ENCODE results near the gene OPCML. TPM values are rescaled to one million over a fixed set of nuclear protein-coding genes. Genes with fewer than 3 reads are reported as not detected.

The OPCML gene
- total RNA-seq, 1 donor from 2014 or later: under 0.01 TPM

GRCh38 chr11:132976115-132976514, 556.2 kb downstream of the OPCML start:
- Histone ChIP-seq H3K27me3 (ENCODE audit: control insufficient read depth in 3 of 3, insufficient read depth in 3 of 3, low read length in 3 of 3) (no peaks in the 10 kb centered on the region), H3K4me3 (ENCODE audit: low read length in 3 of 3) (no peak overlapping the region), H3K9ac (ENCODE audit: low read depth in 1 of 3, low read length in 3 of 3) (no peak overlapping the region), H3K9me3 (ENCODE audit: control insufficient read depth in 3 of 3, low read length in 3 of 3) (no peaks in the 10 kb centered on the region), H3K4me1 (ENCODE audit: control insufficient read depth in 3 of 3, insufficient read depth in 3 of 3, low read length in 3 of 3) (no peaks in the 10 kb centered on the region), H3K27ac (ENCODE audit: low read depth, low read length) (no peak overlapping the region), H3K36me3 (ENCODE audit: control insufficient read depth in 3 of 3, insufficient read depth in 3 of 3, low read length in 3 of 3) (no peaks in the 10 kb centered on the region)

- no peaks in the 10 kb centered on the region for H3K4me1 ChIP-seq (ENCODE audit: control insufficient read depth in 3 of 3, insufficient read depth in 3 of 3, low read length in 3 of 3)
- no peaks in the 10 kb centered on the region for H3K27me3 ChIP-seq (ENCODE audit: control insufficient read depth in 3 of 3, insufficient read depth in 3 of 3, low read length in 3 of 3)
- no peak overlapping the region for H3K27ac ChIP-seq (ENCODE audit: low read depth, low read length)
- no peaks in the 10 kb centered on the region for H3K36me3 ChIP-seq (ENCODE audit: control insufficient read depth in 3 of 3, insufficient read depth in 3 of 3, low read length in 3 of 3)
- no peak overlapping the region for H3K9ac ChIP-seq (ENCODE audit: low read depth in 1 of 3, low read length in 3 of 3)
- no peak overlapping the region for H3K4me3 ChIP-seq (ENCODE audit: low read length in 3 of 3)
- H3K9me3 ChIP-seq (ENCODE audit: control insufficient read depth in 3 of 3, low read length in 3 of 3): no peaks in the 10 kb centered on the region
These were observed 558.6 kb downstream of the OPCML start for GRCh38 chr11:132973686-132974085.

- Histone ChIP-seq H3K27ac (ENCODE audit: low read depth, low read length) (no peak overlapping the region), H3K9me3 (ENCODE audit: control insufficient read depth in 3 of 3, low read length in 3 of 3) (no peaks in the 10 kb centered on the region), H3K4me1 (ENCODE audit: control insufficient read depth in 3 of 3, insufficient read depth in 3 of 3, low read length in 3 of 3) (no peaks in the 10 kb centered on the region), H3K36me3 (ENCODE audit: control insufficient read depth in 3 of 3, insufficient read depth in 3 of 3, low read length in 3 of 3) (no peaks in the 10 kb centered on the region), H3K9ac (ENCODE audit: low read depth in 1 of 3, low read length in 3 of 3) (no peak overlapping the region), H3K4me3 (ENCODE audit: low read length in 3 of 3) (no peak overlapping the region), H3K27me3 (ENCODE audit: control insufficient read depth in 3 of 3, insufficient read depth in 3 of 3, low read length in 3 of 3) (no peaks in the 10 kb centered on the region)
These were observed 559.7 kb downstream of the OPCML start for GRCh38 chr11:132972565-132972964.

GRCh38 chr11:132971351-132971750, 561.0 kb downstream of the OPCML start:
- Histone ChIP-seq H3K27ac (ENCODE audit: low read depth, low read length) (no peak overlapping the region), H3K27me3 (ENCODE audit: control insufficient read depth in 3 of 3, insufficient read depth in 3 of 3, low read length in 3 of 3) (no peaks in the 10 kb centered on the region), H3K9me3 (ENCODE audit: control insufficient read depth in 3 of 3, low read length in 3 of 3) (no peaks in the 10 kb centered on the region), H3K36me3 (ENCODE audit: control insufficient read depth in 3 of 3, insufficient read depth in 3 of 3, low read length in 3 of 3) (no peaks in the 10 kb centered on the region), H3K4me1 (ENCODE audit: control insufficient read depth in 3 of 3, insufficient read depth in 3 of 3, low read length in 3 of 3) (no peaks in the 10 kb centered on the region), H3K9ac (ENCODE audit: low read depth in 1 of 3, low read length in 3 of 3) (no peak overlapping the region), H3K4me3 (ENCODE audit: low read length in 3 of 3) (no peak overlapping the region)

- Histone ChIP-seq H3K27ac (ENCODE audit: low read depth, low read length) (no peak overlapping the region), H3K9ac (ENCODE audit: low read depth in 1 of 3, low read length in 3 of 3) (no peak overlapping the region), H3K4me3 (ENCODE audit: low read length in 3 of 3) (no peak overlapping the region), H3K27me3 (ENCODE audit: control insufficient read depth in 3 of 3, insufficient read depth in 3 of 3, low read length in 3 of 3) (no peaks in the 10 kb centered on the region), H3K4me1 (ENCODE audit: control insufficient read depth in 3 of 3, insufficient read depth in 3 of 3, low read length in 3 of 3) (no peaks in the 10 kb centered on the region), H3K36me3 (ENCODE audit: control insufficient read depth in 3 of 3, insufficient read depth in 3 of 3, low read length in 3 of 3) (no peaks in the 10 kb centered on the region), H3K9me3 (ENCODE audit: control insufficient read depth in 3 of 3, low read length in 3 of 3) (no peaks in the 10 kb centered on the region)
These were observed 562.4 kb downstream of the OPCML start for GRCh38 chr11:132969892-132970291.

DNA sequence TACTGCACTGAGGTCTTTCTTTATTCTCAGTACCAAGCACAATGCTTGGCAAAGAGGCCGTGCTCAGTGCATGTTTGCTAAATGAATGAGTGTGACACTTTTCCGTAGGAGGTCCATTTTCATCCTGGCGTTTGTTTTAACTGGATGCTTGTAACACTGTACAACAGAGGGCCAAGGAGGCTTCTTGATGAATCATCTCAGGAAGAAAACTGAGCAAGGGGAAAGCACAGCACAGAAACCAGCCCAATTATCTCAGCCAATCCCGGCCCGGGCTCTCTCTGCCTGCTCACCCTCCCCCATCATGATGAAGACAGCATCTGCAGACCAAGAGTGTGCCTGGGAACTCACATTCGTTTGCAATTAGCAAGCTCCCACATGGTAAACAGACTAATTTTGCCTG, 570.3 kb downstream of the OPCML start:
- peaks cover 0 to 7% (median 0%) of the 10 kb centered on the region in 3 donors for H3K27me3 ChIP-seq (ENCODE audit: control insufficient read depth in 3 of 3, insufficient read depth in 3 of 3, low read length in 3 of 3)
- no peak overlapping the region for H3K27ac ChIP-seq (ENCODE audit: low read depth, low read length)
- no peaks in the 10 kb centered on the region for H3K9me3 ChIP-seq (ENCODE audit: control insufficient read depth in 3 of 3, low read length in 3 of 3)
- no peak overlapping the region for H3K9ac ChIP-seq (ENCODE audit: low read depth in 1 of 3, low read length in 3 of 3)
- no peaks in the 10 kb centered on the region for H3K36me3 ChIP-seq (ENCODE audit: control insufficient read depth in 3 of 3, insufficient read depth in 3 of 3, low read length in 3 of 3)
- H3K4me1 ChIP-seq (ENCODE audit: control insufficient read depth in 3 of 3, insufficient read depth in 3 of 3, low read length in 3 of 3): peaks cover 0 to 4% (median 2%) of the 10 kb centered on the region in 3 donors
- H3K4me3 ChIP-seq (ENCODE audit: low read length in 3 of 3): no peak overlapping the region

DNA sequence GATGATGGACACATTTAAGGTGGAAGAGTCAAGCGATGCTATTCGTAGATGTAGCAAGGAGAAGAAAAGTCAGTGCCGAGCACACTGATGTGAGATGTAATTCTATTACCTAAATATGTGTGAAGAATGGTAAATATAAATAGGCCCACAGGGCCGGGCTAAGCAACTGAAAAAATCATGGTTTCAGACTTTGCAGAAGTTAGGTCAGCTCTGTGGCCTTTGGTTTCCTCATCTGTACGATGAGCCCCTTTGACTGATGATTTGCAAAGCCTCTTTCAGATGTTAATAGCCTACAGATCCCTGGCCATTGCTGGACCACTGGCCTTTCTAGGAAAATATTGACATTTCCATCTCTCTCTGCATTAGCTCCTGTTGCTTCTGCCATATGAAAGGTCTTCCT, 570.8 kb downstream of the OPCML start:
- H3K4me1 ChIP-seq (ENCODE audit: control insufficient read depth in 3 of 3, insufficient read depth in 3 of 3, low read length in 3 of 3): peaks cover 0 to 4% (median 2%) of the 10 kb centered on the region in 3 donors
- H3K36me3 ChIP-seq (ENCODE audit: control insufficient read depth in 3 of 3, insufficient read depth in 3 of 3, low read length in 3 of 3): no peaks in the 10 kb centered on the region
- peaks cover 0 to 7% (median 0%) of the 10 kb centered on the region in 3 donors for H3K27me3 ChIP-seq (ENCODE audit: control insufficient read depth in 3 of 3, insufficient read depth in 3 of 3, low read length in 3 of 3)
- H3K4me3 ChIP-seq (ENCODE audit: low read length in 3 of 3): no peak overlapping the region
- no peaks in the 10 kb centered on the region for H3K9me3 ChIP-seq (ENCODE audit: control insufficient read depth in 3 of 3, low read length in 3 of 3)
- no peak overlapping the region for H3K9ac ChIP-seq (ENCODE audit: low read depth in 1 of 3, low read length in 3 of 3)
- H3K27ac ChIP-seq (ENCODE audit: low read depth, low read length): no peak overlapping the region

GRCh38 chr11:132960273-132961078, 571.8 kb downstream of the OPCML start:
- H3K4me1 ChIP-seq (ENCODE audit: control insufficient read depth in 3 of 3, insufficient read depth in 3 of 3, low read length in 3 of 3): peaks cover 0 to 4% (median 2%) of the 10 kb centered on the region in 3 donors
- H3K27me3 ChIP-seq (ENCODE audit: control insufficient read depth in 3 of 3, insufficient read depth in 3 of 3, low read length in 3 of 3): peaks cover 0 to 7% (median 0%) of the 10 kb centered on the region in 3 donors
- no peaks in the 10 kb centered on the region for H3K9me3 ChIP-seq (ENCODE audit: control insufficient read depth in 3 of 3, low read length in 3 of 3)
- H3K4me3 ChIP-seq (ENCODE audit: low read length in 3 of 3): no peak overlapping the region
- no peak overlapping the region for H3K27ac ChIP-seq (ENCODE audit: low read depth, low read length)
- no peaks in the 10 kb centered on the region for H3K36me3 ChIP-seq (ENCODE audit: control insufficient read depth in 3 of 3, insufficient read depth in 3 of 3, low read length in 3 of 3)
- H3K9ac ChIP-seq (ENCODE audit: low read depth in 1 of 3, low read length in 3 of 3): no peak overlapping the region

DNA sequence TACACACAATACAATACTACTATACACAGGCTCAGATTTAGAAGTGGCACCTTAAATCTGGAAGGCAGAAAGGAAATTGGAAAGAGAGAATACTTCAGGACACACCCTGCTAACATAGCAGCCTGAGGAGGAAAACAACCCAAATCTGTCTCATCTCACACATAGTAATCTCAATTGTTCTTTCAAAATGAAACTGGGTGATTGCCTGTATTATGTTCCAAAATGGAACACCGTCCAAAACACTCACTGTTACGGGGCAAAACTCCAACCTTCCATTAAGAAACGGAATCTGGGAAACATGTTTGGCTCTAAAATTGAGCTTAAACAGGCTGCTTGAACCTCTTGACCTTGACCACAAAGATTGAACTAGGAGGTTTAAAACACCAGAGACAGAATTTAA, 572.6 kb downstream of the OPCML start:
- Histone ChIP-seq H3K4me3 (ENCODE audit: low read length in 3 of 3) (no peak overlapping the region), H3K27ac (ENCODE audit: low read depth, low read length) (no peak overlapping the region), H3K36me3 (ENCODE audit: control insufficient read depth in 3 of 3, insufficient read depth in 3 of 3, low read length in 3 of 3) (no peaks in the 10 kb centered on the region), H3K4me1 (ENCODE audit: control insufficient read depth in 3 of 3, insufficient read depth in 3 of 3, low read length in 3 of 3) (peaks cover 0 to 4% (median 2%) of the 10 kb centered on the region in 3 donors), H3K9me3 (ENCODE audit: control insufficient read depth in 3 of 3, low read length in 3 of 3) (no peaks in the 10 kb centered on the region), H3K9ac (ENCODE audit: low read depth in 1 of 3, low read length in 3 of 3) (no peak overlapping the region), H3K27me3 (ENCODE audit: control insufficient read depth in 3 of 3, insufficient read depth in 3 of 3, low read length in 3 of 3) (peaks cover 0 to 7% (median 0%) of the 10 kb centered on the region in 3 donors)

DNA sequence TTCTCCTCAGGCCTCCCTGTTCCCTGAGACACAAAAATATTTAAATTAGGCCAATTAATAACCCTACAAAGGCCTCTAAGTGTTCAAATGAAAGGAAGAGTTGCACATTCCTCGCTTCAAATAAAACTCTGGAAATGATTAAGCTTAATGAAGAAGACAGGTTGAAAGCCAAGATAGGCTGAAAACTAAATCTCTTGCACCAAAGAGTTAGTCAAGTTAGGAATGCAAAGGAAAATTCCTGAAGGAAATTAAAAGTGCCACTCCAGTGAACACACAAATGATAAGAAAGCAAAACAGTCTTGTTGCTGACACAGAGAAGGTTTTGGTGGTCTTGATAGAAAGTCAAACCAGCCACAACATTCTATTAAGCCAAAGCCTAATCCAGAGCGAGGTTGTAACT, 574.4 kb downstream of the OPCML start:
- H3K4me1 ChIP-seq (ENCODE audit: control insufficient read depth in 3 of 3, insufficient read depth in 3 of 3, low read length in 3 of 3): peaks cover 0 to 4% (median 2%) of the 10 kb centered on the region in 3 donors
- peaks cover 0 to 5% (median 0%) of the 10 kb centered on the region in 3 donors for H3K27me3 ChIP-seq (ENCODE audit: control insufficient read depth in 3 of 3, insufficient read depth in 3 of 3, low read length in 3 of 3)
- H3K27ac ChIP-seq (ENCODE audit: low read depth, low read length): no peak overlapping the region
- no peak overlapping the region for H3K9ac ChIP-seq (ENCODE audit: low read depth in 1 of 3, low read length in 3 of 3)
- H3K9me3 ChIP-seq (ENCODE audit: control insufficient read depth in 3 of 3, low read length in 3 of 3): no peaks in the 10 kb centered on the region
- H3K36me3 ChIP-seq (ENCODE audit: control insufficient read depth in 3 of 3, insufficient read depth in 3 of 3, low read length in 3 of 3): no peaks in the 10 kb centered on the region
- H3K4me3 ChIP-seq (ENCODE audit: low read length in 3 of 3): no peak overlapping the region

Measured in skeletal muscle tissue (tissue), 4 donors.